Endothelial cell of umbilical vein (primary cell): ENCODE data around the gene FBN3. TPM values are rescaled to one million over a fixed set of nuclear protein-coding genes. Genes with fewer than 3 reads are reported as not detected.

Source experiments
- BruUV-seq: library from RNA; stranded (reverse); fragments of 400-500 nt; replicated peaks from 2 replicates; lab custom pipeline; 2021; lab: Mats Ljungman, UMichigan
- CTCF ChIA-PET: fragments of 300-600, 350-600 bp; sonication (Branson Sonifier 250); formaldehyde crosslinking; loops from one replicate; lab custom pipeline; 2021; ENCODE audit warnings: antibody characterized with exemption, inconsistent platforms; lab: Charles Lee
- POLR2A ChIA-PET: fragments of 300-600, 350-600 bp; sonication (Branson Sonifier 250); formaldehyde crosslinking; loops from one replicate; lab custom pipeline; 2021; ENCODE audit warnings: antibody characterized with exemption, inconsistent platforms; lab: Charles Lee
- DNase-seq: peaks from one replicate; pipeline ENCODE4 v3.0.0-alpha.2; 2011; ENCODE audit warnings: low read depth, low spot score
- FAIRE-seq: peaks from 2 replicates; lab custom pipeline; 2011; peaks lifted over from hg19 to GRCh38; lab: Jason Lieb, UNC
- H2AFZ ChIP-seq: 2 replicates; pipeline ENCODE4 v1.6.0; 2012; ENCODE audit warnings: low read depth, low read length, control low read depth, inconsistent platforms
- H3K27ac ChIP-seq: 2 replicates; pipeline ENCODE4 v1.5.1; 2011; ENCODE audit warnings: low read depth, mild to moderate bottlenecking, control low read depth, low read length, moderate library complexity; ENCODE audit not compliant: insufficient read depth
- H3K27me3 ChIP-seq, 2 experiments: 2 replicates each; pipeline versions ENCODE4 v1.6.0 to v1.6.1; 2011; ENCODE audit warnings: low read length in 2 of 2, mixed read lengths in 1 of 2; ENCODE audit not compliant: control insufficient read depth in 2 of 2, insufficient read depth in 2 of 2
- H3K36me3 ChIP-seq, 2 experiments: 2 replicates in 1 of 2; 3 replicates in 1 of 2; pipeline ENCODE4 v1.5.1; 2011; ENCODE audit warnings: low read length in 2 of 2, mild to moderate bottlenecking in 1 of 2, moderate library complexity in 1 of 2; ENCODE audit not compliant: control insufficient read depth in 2 of 2, insufficient read depth in 2 of 2; ENCODE audit errors: extremely low read depth in 1 of 2
- H3K4me1 ChIP-seq: 3 replicates; pipeline ENCODE4 v1.5.1; 2011; ENCODE audit warnings: mild to moderate bottlenecking, low read length; ENCODE audit not compliant: control insufficient read depth, insufficient read depth; ENCODE audit errors: extremely low read depth
- H3K4me2 ChIP-seq: 2 replicates; pipeline ENCODE4 v1.6.1; 2011; ENCODE audit warnings: low read length, control low read depth, mixed read lengths; ENCODE audit not compliant: insufficient read depth
- H3K4me3 ChIP-seq, 3 experiments: fragments of 200-600 bp in 1 of 3; sonication (generic), shearing (Covaris generic) in 1 of 3; replicated peaks in 1 of 3; 2 replicates each; pipeline ENCODE4 v1.5.1; 2011 to 2016; ENCODE audit warnings: control low read depth in 3 of 3, low read length in 3 of 3, mild to moderate bottlenecking in 2 of 3, inconsistent platforms in 1 of 3, low read depth in 1 of 3, moderate library complexity in 1 of 3; ENCODE audit not compliant: insufficient read depth in 1 of 3
- H3K79me2 ChIP-seq: 2 replicates; pipeline ENCODE4 v1.6.0; 2012; ENCODE audit warnings: low read length, inconsistent platforms; ENCODE audit not compliant: control insufficient read depth, insufficient read depth
- H3K9ac ChIP-seq: replicated peaks from 2 replicates; pipeline ENCODE3; 2011; ENCODE audit warnings: low read length, control low read depth; ENCODE audit not compliant: insufficient read depth; ENCODE audit errors: extremely low read depth
- H3K9me1 ChIP-seq: replicated peaks from 3 replicates; pipeline ENCODE4 v1.6.0; 2011; ENCODE audit warnings: mild to moderate bottlenecking, low read length; ENCODE audit not compliant: control insufficient read depth, insufficient read depth; ENCODE audit errors: extremely low read depth
- H3K9me3 ChIP-seq: replicated peaks from 2 replicates; pipeline ENCODE4 v1.5.1; 2012; ENCODE audit warnings: low read length, inconsistent platforms; ENCODE audit not compliant: control insufficient read depth, insufficient read depth
- H4K20me1 ChIP-seq: replicated peaks from 2 replicates; pipeline ENCODE3; 2011; ENCODE audit warnings: mild to moderate bottlenecking, low read length; ENCODE audit not compliant: control insufficient read depth, insufficient read depth; ENCODE audit errors: extremely low read depth
- EZH2 ChIP-seq: IDR thresholded peaks from 2 replicates; pipeline ENCODE4 v1.6.1; 2012; ENCODE audit warnings: borderline replicate concordance, low read depth, mild to moderate bottlenecking, moderate library complexity, low read length, inconsistent platforms; ENCODE audit not compliant: severe bottlenecking
- JUN ChIP-seq: IDR thresholded peaks from 2 replicates; pipeline ENCODE4 v1.6.1; 2011; ENCODE audit warnings: borderline replicate concordance, low read depth; ENCODE audit not compliant: insufficient read length, insufficient read depth
- MYC ChIP-seq: IDR thresholded peaks from one replicate; pipeline ENCODE4 v1.6.1; 2011; ENCODE audit warnings: mild to moderate bottlenecking, low read depth, low read length
- POLR2AphosphoS5 ChIP-seq: IDR thresholded peaks from 2 replicates; pipeline ENCODE4 v1.6.1; 2012; ENCODE audit warnings: low read depth, mild to moderate bottlenecking, control low read depth, low read length, moderate library complexity; ENCODE audit not compliant: insufficient read depth
- dilution Hi-C: fragments of 300-500 bp; cut with MboI; formaldehyde crosslinking; loops from one replicate; pipeline ENCODE4 v1.15.0; 2019; ENCODE audit warnings: low sequenced_read_pairs; ENCODE audit not compliant: extremely low pct_ligation_motif_present
- intact Hi-C: fragments of 100-400 bp; cut with micrococcal nuclease; formaldehyde crosslinking; loops from one replicate; pipeline ENCODE4 v1.10.0; 2022
- polyA plus RNA-seq, 4 experiments: library from polyadenylated mRNA; depleted of rRNA in 3 of 4; stranded (reverse) in 3 of 4; unstranded in 1 of 4; fragments of >200 nt; gene quantifications; 2 replicates each; pipeline versions ENCODE4 v1.2.1 to v1.2.3, GENCODE V29; 2011 to 2012; ENCODE audit warnings: missing spikeins in 1 of 4
- total RNA-seq: library from RNA; stranded (reverse); gene quantifications from 2 replicates; pipeline ENCODE4 v1.2.3, GENCODE V29; 2021
- TF ChIP-seq, protein P1 (sequence below), 2 donors: IDR thresholded peaks; 1 replicate in 1 of 2; 2 replicates in 1 of 2; pipeline ENCODE4 v1.5.1; 2011; ENCODE audit warnings: low read length in 2 of 2, mild to moderate bottlenecking in 2 of 2, moderate library complexity in 2 of 2, control low read depth in 1 of 2, inconsistent platforms in 1 of 2, low read depth in 1 of 2; ENCODE audit not compliant: insufficient read depth in 1 of 2; ENCODE audit errors: extremely low read depth in 1 of 2
- TF ChIP-seq, protein P2 (sequence below): IDR thresholded peaks from 2 replicates; pipeline ENCODE4 v1.6.1; 2011; ENCODE audit not compliant: insufficient read depth, insufficient read length

The FBN3 gene
- total and polyA plus RNA-seq, 2 donors (not counting 3 experiments of a cell fraction or from before 2014, with no cell fraction given) = not detected

DNA sequence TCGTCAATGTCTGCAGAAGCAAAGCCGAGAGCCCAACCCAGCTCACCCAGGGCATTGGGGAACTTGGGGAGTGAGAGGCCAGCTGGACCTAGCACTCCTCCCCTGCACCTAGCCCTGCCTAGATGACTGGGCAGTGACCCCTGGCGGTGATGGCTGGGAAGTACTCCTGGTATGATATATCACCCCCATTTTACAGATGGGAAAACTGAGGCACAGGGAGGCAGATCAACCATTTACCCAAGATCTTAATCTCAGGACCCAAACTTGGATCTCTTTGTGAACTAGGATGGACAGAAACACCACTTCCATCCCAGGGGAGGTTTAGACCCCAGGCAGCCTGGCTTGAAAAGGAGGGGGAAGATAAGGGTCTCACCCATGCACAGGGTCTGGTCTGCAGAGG is 53.3 kb downstream of the FBN3 start:
- Histone ChIP-seq H3K79me2 (no peaks in the 10 kb centered on the region), H3K27me3 (no peaks in the 10 kb centered on the region), H3K36me3 (no peaks in the 10 kb centered on the region), H4K20me1 (no peaks in the 10 kb centered on the region), H3K27ac (no peak overlapping the region), H3K4me2 (no peak overlapping the region), H3K9ac (no peak overlapping the region), H3K4me3 (no peak overlapping the region), H2AFZ (no peak overlapping the region), H3K4me1 (no peaks in the 10 kb centered on the region), H3K9me3 (peaks cover 8% of the 10 kb centered on the region), H3K9me1 (no peaks in the 10 kb centered on the region)
- no peak for DNase-seq
- ChIA-PET POLR2A (no interaction called here), CTCF (no interaction called here)
- no peak for FAIRE-seq
- intact Hi-C loops = no loop called here
- TF ChIP-seq POLR2AphosphoS5 (no peak), EZH2 (no peak), MYC (no peak), JUN (no peak)
- TF ChIP-seq, protein P1, sequence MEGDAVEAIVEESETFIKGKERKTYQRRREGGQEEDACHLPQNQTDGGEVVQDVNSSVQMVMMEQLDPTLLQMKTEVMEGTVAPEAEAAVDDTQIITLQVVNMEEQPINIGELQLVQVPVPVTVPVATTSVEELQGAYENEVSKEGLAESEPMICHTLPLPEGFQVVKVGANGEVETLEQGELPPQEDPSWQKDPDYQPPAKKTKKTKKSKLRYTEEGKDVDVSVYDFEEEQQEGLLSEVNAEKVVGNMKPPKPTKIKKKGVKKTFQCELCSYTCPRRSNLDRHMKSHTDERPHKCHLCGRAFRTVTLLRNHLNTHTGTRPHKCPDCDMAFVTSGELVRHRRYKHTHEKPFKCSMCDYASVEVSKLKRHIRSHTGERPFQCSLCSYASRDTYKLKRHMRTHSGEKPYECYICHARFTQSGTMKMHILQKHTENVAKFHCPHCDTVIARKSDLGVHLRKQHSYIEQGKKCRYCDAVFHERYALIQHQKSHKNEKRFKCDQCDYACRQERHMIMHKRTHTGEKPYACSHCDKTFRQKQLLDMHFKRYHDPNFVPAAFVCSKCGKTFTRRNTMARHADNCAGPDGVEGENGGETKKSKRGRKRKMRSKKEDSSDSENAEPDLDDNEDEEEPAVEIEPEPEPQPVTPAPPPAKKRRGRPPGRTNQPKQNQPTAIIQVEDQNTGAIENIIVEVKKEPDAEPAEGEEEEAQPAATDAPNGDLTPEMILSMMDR (IDR thresholded peaks at IDR 0.05; ENCODE audit: extremely low read depth in 1 of 2, insufficient read depth in 1 of 2, low read depth in 1 of 2, low read length in 2 of 2) = no peak
- TF ChIP-seq, protein P2, sequence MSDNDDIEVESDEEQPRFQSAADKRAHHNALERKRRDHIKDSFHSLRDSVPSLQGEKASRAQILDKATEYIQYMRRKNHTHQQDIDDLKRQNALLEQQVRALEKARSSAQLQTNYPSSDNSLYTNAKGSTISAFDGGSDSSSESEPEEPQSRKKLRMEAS = no peak
- no TSS peak for BruUV-seq
- dilution Hi-C loops = no loop called here
